ENCODE results near the gene ACTN4. TPM values are rescaled to one million over a fixed set of nuclear protein-coding genes. Genes with fewer than 3 reads are reported as not detected.

The ACTN4 gene
- total and polyA plus RNA-seq, 10 of the 15 experiments (the other 5 are each of a cell fraction or from before 2014, with no cell fraction given): 2.4 to 293 (median 72.5) TPM

DNA sequence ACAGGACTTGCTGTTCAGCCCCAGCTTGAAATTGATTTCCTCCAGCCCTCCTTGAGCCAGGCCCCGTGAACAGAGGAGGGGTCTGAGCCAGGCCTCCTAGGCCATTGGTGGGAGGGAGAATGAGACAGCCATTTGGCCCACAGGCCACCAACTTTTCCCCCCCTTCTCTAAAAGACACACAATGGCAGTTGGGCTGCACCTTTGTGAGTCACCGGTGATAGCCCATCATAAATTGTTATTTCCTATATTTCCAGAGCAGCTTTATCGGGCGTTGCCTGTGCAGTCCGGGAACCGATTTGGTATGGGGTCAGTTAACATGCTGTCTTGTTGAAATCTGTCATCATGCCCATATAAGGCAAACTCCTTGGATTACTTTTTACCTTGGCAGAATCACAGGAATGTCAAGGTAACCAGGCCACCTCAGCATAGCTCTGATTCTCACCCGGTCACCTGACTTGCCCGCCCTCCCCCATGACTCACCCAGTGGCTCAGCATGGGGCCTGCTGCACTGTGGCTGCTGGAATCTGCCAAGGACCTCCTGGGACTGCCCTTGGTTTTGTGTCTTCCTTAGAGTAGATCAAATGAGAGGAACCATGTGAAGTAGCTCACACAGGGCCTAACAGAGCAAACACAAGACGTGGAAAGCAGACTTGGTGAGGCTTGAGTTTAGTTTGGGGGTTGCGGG lies 36.1 kb downstream of the ACTN4 start:
- no peak for TF ChIP-seq POLR2AphosphoS2 (IDR thresholded peaks at IDR 0.05; ENCODE audit: low read depth, low read length)
- TF ChIP-seq PAX8 (IDR thresholded peaks at IDR 0.05): no peak
- TF ChIP-seq, protein P1, sequence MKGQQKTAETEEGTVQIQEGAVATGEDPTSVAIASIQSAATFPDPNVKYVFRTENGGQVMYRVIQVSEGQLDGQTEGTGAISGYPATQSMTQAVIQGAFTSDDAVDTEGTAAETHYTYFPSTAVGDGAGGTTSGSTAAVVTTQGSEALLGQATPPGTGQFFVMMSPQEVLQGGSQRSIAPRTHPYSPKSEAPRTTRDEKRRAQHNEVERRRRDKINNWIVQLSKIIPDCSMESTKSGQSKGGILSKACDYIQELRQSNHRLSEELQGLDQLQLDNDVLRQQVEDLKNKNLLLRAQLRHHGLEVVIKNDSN (IDR thresholded peaks at IDR 0.05; ENCODE audit: borderline replicate concordance, extremely low read length, insufficient read depth, low read depth, low read length): peak; percentile 49
- TF ChIP-seq TCF3 (IDR thresholded peaks at IDR 0.05; ENCODE audit: borderline replicate concordance, insufficient read depth, low read depth, low read length): no peak
- TF ChIP-seq MTA3 (IDR thresholded peaks at IDR 0.05; ENCODE audit: borderline replicate concordance, low read length): no peak
- TF ChIP-seq RAD51 (IDR thresholded peaks at IDR 0.05): peak; percentile 67; the same call in 1 of the 2 replicates
- peak; percentile 83 to 92 for TF ChIP-seq SRF (IDR thresholded peaks at IDR 0.05; ENCODE audit: low read depth in 2 of 2, low read length in 2 of 2)
- TF ChIP-seq, protein P2, sequence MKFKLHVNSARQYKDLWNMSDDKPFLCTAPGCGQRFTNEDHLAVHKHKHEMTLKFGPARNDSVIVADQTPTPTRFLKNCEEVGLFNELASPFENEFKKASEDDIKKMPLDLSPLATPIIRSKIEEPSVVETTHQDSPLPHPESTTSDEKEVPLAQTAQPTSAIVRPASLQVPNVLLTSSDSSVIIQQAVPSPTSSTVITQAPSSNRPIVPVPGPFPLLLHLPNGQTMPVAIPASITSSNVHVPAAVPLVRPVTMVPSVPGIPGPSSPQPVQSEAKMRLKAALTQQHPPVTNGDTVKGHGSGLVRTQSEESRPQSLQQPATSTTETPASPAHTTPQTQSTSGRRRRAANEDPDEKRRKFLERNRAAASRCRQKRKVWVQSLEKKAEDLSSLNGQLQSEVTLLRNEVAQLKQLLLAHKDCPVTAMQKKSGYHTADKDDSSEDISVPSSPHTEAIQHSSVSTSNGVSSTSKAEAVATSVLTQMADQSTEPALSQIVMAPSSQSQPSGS (IDR thresholded peaks at IDR 0.05; ENCODE audit: low read length): no peak
- no peak for TF ChIP-seq EP300 (IDR thresholded peaks at IDR 0.05; ENCODE audit: borderline replicate concordance in 1 of 2, control insufficient read depth in 1 of 2, low read depth in 2 of 2, low read length in 2 of 2)
- TF ChIP-seq NR2F1 (conservative IDR thresholded peaks at IDR 0.05): no peak
- TF ChIP-seq ZBED1 (IDR thresholded peaks at IDR 0.05; ENCODE audit: borderline replicate concordance): no peak
- peak in 1 of 2 experiments; percentile 39; a peak in 1 of 4 replicates for TF ChIP-seq BHLHE40 (IDR thresholded peaks at IDR 0.05; ENCODE audit: borderline replicate concordance in 1 of 2, low read depth in 2 of 2, low read length in 1 of 2)
- TF ChIP-seq TCF7 (IDR thresholded peaks at IDR 0.05; ENCODE audit: borderline replicate concordance): no peak
- ChIA-PET RAD21 (ENCODE audit: unreplicated experiment) (interaction anchor here (0.6 kb wide), 1 partner anchor 36 kb away, joined by 3 read pairs; no protein-coding TSS in a partner anchor), POLR2A (interaction anchor here (0.6 to 0.7 kb wide), 2 partner anchors 50 to 66 kb away, joined by 3 to 4 read pairs; partner anchors contain the start of gene MAP4K1), CTCF (interaction anchor here (0.8 to 1.2 kb wide), 3 partner anchors 12 to 281 kb away, joined by 4 to 8 read pairs (median 7); partner anchors contain the start of gene FAM98C), SMC1A (ENCODE audit: uncharacterized antibody, unreplicated experiment) (interaction anchor here (0.9 to 1.0 kb wide), 3 partner anchors 12 to 24 kb away, joined by 3 read pairs; no protein-coding TSS in a partner anchor)
- in situ Hi-C loops (cut with MboI) (no loop called here), intact Hi-C loops (cut with micrococcal nuclease; ENCODE audit: unreplicated experiment) (no loop called here)
- Histone ChIP-seq H3K27ac (ENCODE audit: control insufficient read depth, insufficient read depth) (peak overlapping the region; percentile 70), H3K9ac (ENCODE audit: control insufficient read depth, insufficient read depth, low read length) (no peak overlapping the region), H3K27me3 (replicated peaks in 1 of 2; ENCODE audit: control insufficient read depth in 2 of 2, insufficient read depth in 2 of 2, low read length in 1 of 2) (no peaks in the 10 kb centered on the region), H3K4me1 (ENCODE audit: control insufficient read depth, insufficient read depth, low read length) (peaks cover 54% of the 10 kb centered on the region), H4K20me1 (ENCODE audit: control insufficient read depth, insufficient read depth) (no peaks in the 10 kb centered on the region; the same call in 1 of the 2 replicates), H3K4me3 (no peak overlapping the region), H3K79me2 (ENCODE audit: control insufficient read depth, insufficient read depth, low read length) (peaks cover 82% of the 10 kb centered on the region), H3K9me3 (replicated peaks; ENCODE audit: control insufficient read depth, insufficient read depth, low read length) (no peaks in the 10 kb centered on the region), H2AFZ (ENCODE audit: control insufficient read depth, low read depth, low read length) (no peak overlapping the region), H3K4me2 (ENCODE audit: control insufficient read depth, insufficient read depth) (peak overlapping the region; percentile 19), H3K36me3 (ENCODE audit: control insufficient read depth in 2 of 2, insufficient read depth in 2 of 2, low read length in 1 of 2) (peaks cover 0 to 9% of the 10 kb centered on the region in 2 experiments; a peak in 2 of 4 replicates)
- no TSS peak for BruUV-seq (replicated peaks)
- WGBS (ENCODE audit: insufficient coverage, insufficient replicate concordance, low lambda C conversion rate, missing lambda C conversion rate): 67% methylated on average over 10 of the region's 10 CpGs
- DNase-seq (ENCODE audit: low read depth, low spot score) (no peak), FAIRE-seq (no peak), ATAC-seq (peak; percentile 55)

Measured in GM12878 (cell line).